Urinary bladder (tissue), 4 donors: ENCODE data around the gene NF1. TPM values are rescaled to one million over a fixed set of nuclear protein-coding genes. Genes with fewer than 3 reads are reported as not detected.
A peak's percentile ranks its signal among the peaks of the same experiment; 100 is the strongest.
"Not testable (repeated sequence)": the region's sequence is repeated elsewhere in the genome, so short reads cannot be mapped to it uniquely, and the experiment has no call there.

ENCODE experiments used
- DNase-seq: peaks from one replicate; pipeline ENCODE4 v3.0.0-alpha.2; 2015; ENCODE audit errors: extremely low spot score
- H3K27ac ChIP-seq: one replicate; pipeline ENCODE4 v1.5.1; 2013; ENCODE audit warnings: low read depth, mild to moderate bottlenecking, moderate library complexity
- H3K36me3 ChIP-seq: one replicate; pipeline ENCODE4 v1.6.1; 2013; ENCODE audit warnings: mild to moderate bottlenecking, moderate library complexity; ENCODE audit not compliant: insufficient read depth
- H3K4me1 ChIP-seq: one replicate; pipeline ENCODE4 v1.6.1; 2013; ENCODE audit warnings: mild to moderate bottlenecking, moderate library complexity; ENCODE audit not compliant: insufficient read depth
- H3K4me3 ChIP-seq: one replicate; pipeline ENCODE4 v1.5.1; 2013; ENCODE audit warnings: low read depth, low read length
- WGBS: extraction: QIAGEN DNeasy Blood & Tissue Kit; methylation state at CpG from one replicate; pipeline ENCODE4 v1.1.7; 2013; 5-methylcytosine and 5-hydroxymethylcytosine counted together
- polyA plus RNA-seq: library from polyadenylated mRNA; stranded (reverse); fragments of 200-250 nt; gene quantifications from one replicate; pipeline ENCODE4 v1.2.3, GENCODE V29; 2013
- total RNA-seq: library from RNA; depleted of rRNA; stranded (reverse); fragments of >200 nt; gene quantifications from one replicate; pipeline ENCODE4 v1.2.3, GENCODE V29; 2014
- donor health status: healthy with polysubstance abuse.
- donor health status: healthy.

The NF1 gene
- total and polyA plus RNA-seq, 2 donors, result 12.2 to 135 TPM

- Histone ChIP-seq H3K4me3 (no peak within 1 kb of the TSS), H3K4me1 (no peaks in the 10 kb centered on the region), H3K27ac (no peak within 1 kb of the TSS), H3K36me3 (no peaks in the 10 kb centered on the region)
- no peak for DNase-seq
- WGBS, result 85% methylated on average over 7 of the region's 7 CpGs
Measured at GRCh38 chr17:31297090-31297489, 202.3 kb downstream of the NF1 start, which contains the start of gene OMG. OMG (minus strand) TSS chr17:31297239; CDS start chr17:31296331, 908 bp downstream.

GRCh38 chr17:31299624-31300023 lies 204.8 kb downstream of the NF1 start:
- no peaks in the 10 kb centered on the region for H3K36me3 ChIP-seq
- H3K4me3 ChIP-seq, result no peak overlapping the region
- H3K27ac ChIP-seq, result no peak overlapping the region
- no peaks in the 10 kb centered on the region for H3K4me1 ChIP-seq
- DNase-seq, result no peak

GRCh38 chr17:31307640-31308039 lies 212.9 kb downstream of the NF1 start:
- Histone ChIP-seq H3K4me3 (no peak overlapping the region), H3K4me1 (no peaks in the 10 kb centered on the region), H3K36me3 (no peaks in the 10 kb centered on the region), H3K27ac (no peak overlapping the region)
- DNase-seq, result no peak
- WGBS, result 85% methylated on average over 1 of the region's 1 CpG

GRCh38 chr17:31308372-31309334 lies 213.9 kb downstream of the NF1 start:
- Histone ChIP-seq H3K4me1 (no peaks in the 10 kb centered on the region), H3K27ac (no peak overlapping the region), H3K4me3 (no peak overlapping the region), H3K36me3 (no peaks in the 10 kb centered on the region)
- DNase-seq, result no peak
- 77% methylated on average over 5 of the region's 5 CpGs for WGBS

GRCh38 chr17:31309556-31309955 lies 214.8 kb downstream of the NF1 start:
- Histone ChIP-seq H3K27ac (no peak overlapping the region), H3K4me1 (no peaks in the 10 kb centered on the region), H3K36me3 (no peaks in the 10 kb centered on the region), H3K4me3 (no peak overlapping the region)
- WGBS, result 89% methylated on average over 2 of the region's 2 CpGs
- no peak for DNase-seq

GRCh38 chr17:31310260-31310659 lies 215.5 kb downstream of the NF1 start:
- 41% methylated on average over 2 of the region's 2 CpGs for WGBS
- Histone ChIP-seq H3K4me3 (no peak overlapping the region), H3K36me3 (no peaks in the 10 kb centered on the region), H3K27ac (no peak overlapping the region), H3K4me1 (no peaks in the 10 kb centered on the region)
- DNase-seq, result no peak

GRCh38 chr17:31310886-31311285 lies 216.1 kb downstream of the NF1 start:
- no peak for DNase-seq
- no peaks in the 10 kb centered on the region for H3K36me3 ChIP-seq
- H3K4me3 ChIP-seq, result no peak overlapping the region
- 77% methylated on average over 7 of the region's 7 CpGs for WGBS
- no peak overlapping the region for H3K27ac ChIP-seq
- H3K4me1 ChIP-seq, result no peaks in the 10 kb centered on the region

GRCh38 chr17:31311526-31311925 lies 216.7 kb downstream of the NF1 start:
- 89% methylated on average over 3 of the region's 3 CpGs for WGBS
- Histone ChIP-seq H3K4me1 (no peaks in the 10 kb centered on the region), H3K36me3 (no peaks in the 10 kb centered on the region), H3K4me3 (no peak overlapping the region), H3K27ac (no peak overlapping the region)
- no peak for DNase-seq

GRCh38 chr17:31312223-31312622 lies 217.4 kb downstream of the NF1 start:
- H3K4me1 ChIP-seq, DNase-seq, H3K36me3 ChIP-seq, H3K4me3 ChIP-seq, H3K27ac ChIP-seq: not testable (repeated sequence)
- WGBS, result 70% methylated on average over 7 of the region's 7 CpGs

- Histone ChIP-seq H3K36me3 (no peaks in the 10 kb centered on the region), H3K4me3 (no peak within 1 kb of the TSS), H3K4me1 (no peaks in the 10 kb centered on the region), H3K27ac (no peak within 1 kb of the TSS)
- DNase-seq, result no peak
- 70% methylated on average over 3 of the region's 3 CpGs for WGBS
Measured at GRCh38 chr17:31313982-31314781, 219.4 kb downstream of the NF1 start, which contains the start of gene EVI2B. EVI2B (minus strand) TSS chr17:31314054; CDS start chr17:31305609, 8,445 bp downstream.

GRCh38 chr17:31314782-31315100 lies 220.0 kb downstream of the NF1 start:
- Histone ChIP-seq H3K27ac (no peak overlapping the region), H3K4me1 (no peaks in the 10 kb centered on the region), H3K36me3 (no peaks in the 10 kb centered on the region), H3K4me3 (no peak overlapping the region)
- WGBS, result 89% methylated on average over 3 of the region's 3 CpGs
- DNase-seq, result no peak

GRCh38 chr17:31318298-31318801 lies 223.6 kb downstream of the NF1 start:
- no peak overlapping the region for H3K27ac ChIP-seq
- WGBS, result 68% methylated on average over 8 of the region's 8 CpGs
- H3K4me1 ChIP-seq, result no peaks in the 10 kb centered on the region
- no peaks in the 10 kb centered on the region for H3K36me3 ChIP-seq
- H3K4me3 ChIP-seq, result no peak overlapping the region
- no peak for DNase-seq

- Histone ChIP-seq H3K4me3 (no peak overlapping the region), H3K36me3 (no peaks in the 10 kb centered on the region), H3K4me1 (no peaks in the 10 kb centered on the region), H3K27ac (peak overlapping the region; percentile 59)
- DNase-seq, result no peak
- 79% methylated on average over 5 of the region's 5 CpGs for WGBS
Measured at GRCh38 chr17:31318851-31319661, 224.3 kb downstream of the NF1 start.
